ENCODE data around the gene MAP4K4. TPM values are rescaled to one million over a fixed set of nuclear protein-coding genes. Genes with fewer than 3 reads are reported as not detected.

Gene MAP4K4
- total and polyA plus RNA-seq, 8 donors, result 80.2 to 143 (median 129) TPM

- ATAC-seq (no peak), DNase-seq (no peak)
- intact Hi-C loops (cut with DNase I), result loop anchor here in 1 of 2 donors (10.0 kb wide), 1 partner anchor 48 kb away; no protein-coding TSS in a partner anchor
- Histone ChIP-seq H3K9me3 (no peaks in the 10 kb centered on the region), H3K36me3 (no peaks in the 10 kb centered on the region), H3K4me1 (peaks cover 0 to 72% of the 10 kb centered on the region in 2 donors), H3K4me3 (no peak overlapping the region), H3K27ac (no peak overlapping the region), H3K27me3 (no peaks in the 10 kb centered on the region)
- no peak for TF ChIP-seq CTCF (IDR thresholded peaks at IDR 0.05)
Observed at GRCh38 chr2:101776172-101777043, 78.9 kb downstream of the MAP4K4 start.

GRCh38 chr2:101777337-101777736 is 79.8 kb downstream of the MAP4K4 start:
- Histone ChIP-seq H3K4me3 (no peak overlapping the region), H3K27ac (no peak overlapping the region), H3K27me3 (no peaks in the 10 kb centered on the region), H3K36me3 (no peaks in the 10 kb centered on the region), H3K9me3 (no peaks in the 10 kb centered on the region), H3K4me1 (peaks cover 0 to 75% of the 10 kb centered on the region in 2 donors)
- no peak for TF ChIP-seq CTCF (IDR thresholded peaks at IDR 0.05)
- no peak for ATAC-seq
- no peak for DNase-seq
- intact Hi-C loops (cut with DNase I), result loop anchor here in 1 of 2 donors (10.0 kb wide), 1 partner anchor 47 kb away; no protein-coding TSS in a partner anchor

GRCh38 chr2:101778102-101778501 is 80.6 kb downstream of the MAP4K4 start:
- Histone ChIP-seq H3K27ac (no peak overlapping the region), H3K4me3 (no peak overlapping the region), H3K4me1 (peaks cover 0 to 71% of the 10 kb centered on the region in 2 donors), H3K27me3 (no peaks in the 10 kb centered on the region), H3K9me3 (no peaks in the 10 kb centered on the region), H3K36me3 (no peaks in the 10 kb centered on the region)
- intact Hi-C loops (cut with DNase I), result loop anchor here in 1 of 2 donors (10.0 kb wide), 1 partner anchor 47 kb away; no protein-coding TSS in a partner anchor
- no peak for ATAC-seq
- TF ChIP-seq CTCF (IDR thresholded peaks at IDR 0.05), result no peak
- no peak for DNase-seq

- no peak for TF ChIP-seq CTCF (IDR thresholded peaks at IDR 0.05)
- no peak overlapping the region for H3K27ac ChIP-seq
- H3K4me3 ChIP-seq, result no peak overlapping the region
- peaks cover 0 to 60% of the 10 kb centered on the region in 2 donors for H3K4me1 ChIP-seq
- H3K27me3 ChIP-seq, result no peaks in the 10 kb centered on the region
- ATAC-seq, result no peak
- intact Hi-C loops (cut with DNase I), result loop anchor here in 1 of 2 donors (10.0 kb wide), 1 partner anchor 46 kb away; no protein-coding TSS in a partner anchor
- no peaks in the 10 kb centered on the region for H3K36me3 ChIP-seq
- H3K9me3 ChIP-seq, result no peaks in the 10 kb centered on the region
- DNase-seq, result no peak
Observed at GRCh38 chr2:101779190-101779589, 81.7 kb downstream of the MAP4K4 start.

- H3K4me1 ChIP-seq, result peaks cover 0 to 55% of the 10 kb centered on the region in 2 donors
- intact Hi-C loops (cut with DNase I), result loop anchor here in 1 of 2 donors (10.0 kb wide), 1 partner anchor 45 kb away; no protein-coding TSS in a partner anchor
- no peak overlapping the region for H3K4me3 ChIP-seq
Observed at GRCh38 chr2:101779656-101780055, 82.1 kb downstream of the MAP4K4 start.

More at GRCh38 chr2:101779656-101780055, 82.1 kb downstream of the MAP4K4 start:
- no peak for DNase-seq
- no peaks in the 10 kb centered on the region for H3K27me3 ChIP-seq
- H3K36me3 ChIP-seq, result no peaks in the 10 kb centered on the region
- H3K9me3 ChIP-seq, result no peaks in the 10 kb centered on the region
- no peak for TF ChIP-seq CTCF (IDR thresholded peaks at IDR 0.05)
- no peak for ATAC-seq
- H3K27ac ChIP-seq, result no peak overlapping the region

Measured in left lung (tissue), 10 donors.